K562 (cell line): Measurements from ENCODE around the gene NCOA1. TPM values are rescaled to one million over a fixed set of nuclear protein-coding genes. Genes with fewer than 3 reads are reported as not detected.

Source experiments
- C11orf30 ChIP-seq: fragments of 450-650 bp; IDR thresholded peaks from 2 replicates; pipeline ENCODE4 v1.6.1; 2016; ENCODE audit warnings: low read depth, mild to moderate bottlenecking
- CHD4 ChIP-seq: fragments of 200-600 bp; sonication (generic); IDR thresholded peaks from 3 replicates; pipeline ENCODE4 v1.6.1; 2012; ENCODE audit warnings: low read depth, mild to moderate bottlenecking, mixed read lengths, low read length, inconsistent platforms; ENCODE audit not compliant: insufficient read depth, insufficient replicate concordance, poor library complexity, severe bottlenecking
- DPF2 ChIP-seq: fragments of 450-650 bp; IDR thresholded peaks from 2 replicates; pipeline ENCODE4 v1.6.1; 2016
- HMGN3 ChIP-seq: IDR thresholded peaks from 2 replicates; pipeline ENCODE4 v1.6.1; 2011; ENCODE audit warnings: borderline replicate concordance, low read depth, mild to moderate bottlenecking, mixed read lengths, low read length; ENCODE audit not compliant: insufficient read length; ENCODE audit errors: extremely low read depth
- JUNB ChIP-seq: fragments of 450-650 bp; formaldehyde crosslinking; conservative IDR thresholded peaks from 2 replicates; pipeline ENCODE4 v1.4.0; 2020; ENCODE audit warnings: mild to moderate bottlenecking
- KAT8 ChIP-seq: fragments of 450-650 bp; IDR thresholded peaks from 2 replicates; pipeline ENCODE4 v1.6.1; 2016; ENCODE audit warnings: low read depth, mild to moderate bottlenecking
- MEIS2 ChIP-seq: fragments of 450-650 bp; IDR thresholded peaks from 2 replicates; pipeline ENCODE4 v1.6.1; 2014; ENCODE audit warnings: mild to moderate bottlenecking; ENCODE audit not compliant: partially characterized antibody
- NFIX ChIP-seq: fragments of 250-450 bp; sonication (Bioruptor Pico); IDR thresholded peaks from 2 replicates; pipeline ENCODE4 v1.4.0; 2020; ENCODE audit warnings: low read depth, mild to moderate bottlenecking, moderate library complexity
- RCOR1 ChIP-seq, 2 experiments: IDR thresholded peaks; 2 replicates each; pipeline ENCODE4 v1.6.1; 2012; ENCODE audit warnings: low read depth in 2 of 2, low read length in 2 of 2, borderline replicate concordance in 1 of 2, improper control_type of control experiment in 1 of 2
- TAF7 ChIP-seq: fragments of 450-650 bp; IDR thresholded peaks from 2 replicates; pipeline ENCODE4 v1.6.1; 2016; ENCODE audit warnings: missing genetic modification characterization, missing compliant biosample characterization
- ZC3H11A ChIP-seq: IDR thresholded peaks from 2 replicates; pipeline ENCODE4 v1.6.1; 2012; ENCODE audit warnings: low read depth, low read length, improper control_type of control experiment
- ZNF280B ChIP-seq: fragments of 250-450 bp; sonication (Bioruptor Pico); IDR thresholded peaks from 2 replicates; pipeline ENCODE4 v1.5.1; 2021; ENCODE audit warnings: mild to moderate bottlenecking
- polyA plus RNA-seq, 8 experiments: library from polyadenylated mRNA; depleted of rRNA in 4 of 8; stranded (reverse) in 5 of 8; unstranded in 3 of 8; fragments of >200 nt; fragmentation: Nextera tagmentation in 2 of 8; fragmentation: Illumina TruSeq in 1 of 8; extraction: Ambion mirVana in 2 of 8; extraction: Trizol in 1 of 8; gene quantifications; 2 replicates each; pipeline versions ENCODE4 v1.2.1 to v1.2.3, GENCODE V29; 2011 to 2014; ENCODE audit warnings: inconsistent platforms in 1 of 8, missing spikeins in 1 of 8
- total RNA-seq, 7 experiments: library from RNA; depleted of rRNA in 6 of 7; stranded (reverse); fragments of >200 nt in 6 of 7; fragmentation: Illumina TruSeq in 2 of 7; extraction: Trizol in 2 of 7; gene quantifications; 2 replicates each; pipeline versions ENCODE4 v1.2.1 to v1.2.3, GENCODE V29; 2011 to 2021; ENCODE audit warnings: low replicate concordance in 1 of 7
- TF ChIP-seq, protein P1 (sequence below), 2 experiments: fragments of 200-800 bp in 1 of 2; sonication (Bioruptor generic) in 1 of 2; sonication (generic) in 1 of 2; formaldehyde crosslinking in 1 of 2; IDR thresholded peaks in 1 of 2; conservative IDR thresholded peaks in 1 of 2; 2 replicates each; pipeline versions ENCODE4 v1.5.0 to v1.6.1; 2016 to 2020; ENCODE audit warnings: missing compliant biosample characterization in 1 of 2, missing genetic modification characterization in 1 of 2, missing genetic modification reagents in 1 of 2
- TF ChIP-seq, protein P2 (sequence below): fragments of 450-650 bp; formaldehyde crosslinking; conservative IDR thresholded peaks from 2 replicates; pipeline ENCODE4 v1.4.0; 2022; ENCODE audit warnings: mild to moderate bottlenecking, missing genetic modification characterization
- TF ChIP-seq, protein P3 (sequence below): fragments of 250-450 bp; sonication (Bioruptor Pico); IDR thresholded peaks from 2 replicates; pipeline ENCODE4 v1.8.0; 2022; ENCODE audit warnings: moderate library complexity, mild to moderate bottlenecking, inconsistent platforms

The NCOA1 gene
- total and polyA plus RNA-seq, 9 of the 15 experiments (the other 6 are each of a cell fraction or from before 2014, with no cell fraction given) = 4.9 to 25.7 (median 17.0) TPM

DNA sequence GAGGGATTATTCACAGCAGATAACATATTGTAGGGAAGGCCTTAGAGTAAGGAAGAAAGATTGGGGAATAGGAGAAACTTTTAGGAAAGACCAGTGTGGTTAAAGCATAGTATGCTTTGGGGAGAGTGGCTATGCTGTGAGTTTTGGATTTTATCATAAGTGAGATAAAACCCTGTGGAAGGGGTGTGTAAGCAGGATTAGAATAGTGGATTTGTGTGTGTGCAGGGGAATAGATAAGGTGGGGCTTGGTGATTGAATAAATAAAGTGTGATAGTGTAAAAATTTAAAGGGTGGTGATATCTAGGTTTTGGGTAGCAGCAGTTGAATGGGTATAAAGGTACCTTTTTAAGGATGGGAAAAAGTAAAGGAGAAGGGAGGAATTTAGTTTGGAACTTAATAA is 137.7 kb downstream of the NCOA1 start (continued):
- TF ChIP-seq, protein P1, sequence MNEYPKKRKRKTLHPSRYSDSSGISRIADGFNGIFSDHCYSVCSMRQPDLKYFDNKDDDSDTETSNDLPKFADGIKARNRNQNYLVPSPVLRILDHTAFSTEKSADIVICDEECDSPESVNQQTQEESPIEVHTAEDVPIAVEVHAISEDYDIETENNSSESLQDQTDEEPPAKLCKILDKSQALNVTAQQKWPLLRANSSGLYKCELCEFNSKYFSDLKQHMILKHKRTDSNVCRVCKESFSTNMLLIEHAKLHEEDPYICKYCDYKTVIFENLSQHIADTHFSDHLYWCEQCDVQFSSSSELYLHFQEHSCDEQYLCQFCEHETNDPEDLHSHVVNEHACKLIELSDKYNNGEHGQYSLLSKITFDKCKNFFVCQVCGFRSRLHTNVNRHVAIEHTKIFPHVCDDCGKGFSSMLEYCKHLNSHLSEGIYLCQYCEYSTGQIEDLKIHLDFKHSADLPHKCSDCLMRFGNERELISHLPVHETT (CRISPR knock-in tag; conservative IDR thresholded peaks at IDR 0.05 in 1 of 2, IDR thresholded peaks at IDR 0.05 in 1 of 2) = no peak
- 0 out of 4 replicates have a peak, but pooled peaks of 1 of the 2 experiments have one; percentile 5 for TF ChIP-seq RCOR1 (IDR thresholded peaks at IDR 0.05; ENCODE audit: borderline replicate concordance in 1 of 2, low read depth in 2 of 2, low read length in 2 of 2)
- no peak for TF ChIP-seq CHD4
- TF ChIP-seq, protein P2, sequence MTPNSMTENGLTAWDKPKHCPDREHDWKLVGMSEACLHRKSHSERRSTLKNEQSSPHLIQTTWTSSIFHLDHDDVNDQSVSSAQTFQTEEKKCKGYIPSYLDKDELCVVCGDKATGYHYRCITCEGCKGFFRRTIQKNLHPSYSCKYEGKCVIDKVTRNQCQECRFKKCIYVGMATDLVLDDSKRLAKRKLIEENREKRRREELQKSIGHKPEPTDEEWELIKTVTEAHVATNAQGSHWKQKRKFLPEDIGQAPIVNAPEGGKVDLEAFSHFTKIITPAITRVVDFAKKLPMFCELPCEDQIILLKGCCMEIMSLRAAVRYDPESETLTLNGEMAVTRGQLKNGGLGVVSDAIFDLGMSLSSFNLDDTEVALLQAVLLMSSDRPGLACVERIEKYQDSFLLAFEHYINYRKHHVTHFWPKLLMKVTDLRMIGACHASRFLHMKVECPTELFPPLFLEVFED (CRISPR knock-in tag) = no peak
- TF ChIP-seq MEIS2 = no peak
- no peak for TF ChIP-seq ZC3H11A
- TF ChIP-seq KAT8 = no peak
- TF ChIP-seq C11orf30 = no peak
- no peak for TF ChIP-seq JUNB
- no peak for TF ChIP-seq HMGN3
- TF ChIP-seq TAF7 (tag) = no peak
- TF ChIP-seq ZNF280B (CRISPR knock-in tag) = no peak
- TF ChIP-seq DPF2 = peak; percentile 75
- no peak for TF ChIP-seq NFIX (CRISPR knock-in tag)
- TF ChIP-seq, protein P3, sequence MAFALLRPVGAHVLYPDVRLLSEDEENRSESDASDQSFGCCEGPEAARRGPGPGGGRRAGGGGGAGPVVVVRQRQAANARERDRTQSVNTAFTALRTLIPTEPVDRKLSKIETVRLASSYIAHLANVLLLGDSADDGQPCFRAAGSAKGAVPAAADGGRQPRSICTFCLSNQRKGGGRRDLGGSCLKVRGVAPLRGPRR = no peak
